Neural progenitor cell (in vitro differentiated cells): Measurements from ENCODE around the gene FAM131B. TPM values are rescaled to one million over a fixed set of nuclear protein-coding genes. Genes with fewer than 3 reads are reported as not detected.
A peak's percentile ranks its signal among the peaks of the same experiment; 100 is the strongest.

Experiments used
- DNase-seq: peaks from one replicate; pipeline ENCODE4 v3.0.0-alpha.2; 2016; ENCODE audit warnings: low spot score
- H2AFZ ChIP-seq: fragments of 200-600 bp; sonication (generic); replicated peaks from 2 replicates; pipeline ENCODE4 v1.6.1; 2016; ENCODE audit warnings: antibody characterized with exemption
- H3F3A ChIP-seq: fragments of 200-600 bp; sonication (generic); 2 replicates; pipeline ENCODE4 v1.6.1; 2016; ENCODE audit warnings: antibody characterized with exemption, low read depth
- H3K27ac ChIP-seq: fragments of 200-600 bp; sonication (generic); 2 replicates; pipeline ENCODE4 v1.5.1; 2016; ENCODE audit warnings: mild to moderate bottlenecking
- H3K27me3 ChIP-seq: fragments of 200-600 bp; sonication (generic); 2 replicates; pipeline ENCODE4 v1.6.1; 2016; ENCODE audit warnings: mild to moderate bottlenecking, moderate library complexity
- H3K36me3 ChIP-seq: fragments of 200-600 bp; sonication (generic); 2 replicates; pipeline ENCODE4 v1.5.1; 2016
- H3K4me1 ChIP-seq: fragments of 200-600 bp; sonication (generic); 2 replicates; pipeline ENCODE4 v1.6.1; 2016; ENCODE audit warnings: mixed run types
- H3K4me2 ChIP-seq: fragments of 200-600 bp; sonication (generic); 2 replicates; pipeline ENCODE4 v1.6.1; 2016
- H3K4me3 ChIP-seq: fragments of 200-600 bp; sonication (generic); 2 replicates; pipeline ENCODE4 v1.5.1; 2016
- H3K79me2 ChIP-seq: fragments of 200-600 bp; sonication (generic); 2 replicates; pipeline ENCODE4 v1.6.1; 2016; ENCODE audit warnings: low read depth
- H3K9ac ChIP-seq: fragments of 200-600 bp; sonication (generic); 2 replicates; pipeline ENCODE4 v1.6.1; 2016
- H3K9me3 ChIP-seq: fragments of 200-600 bp; sonication (generic); 2 replicates; pipeline ENCODE4 v1.5.1; 2016; ENCODE audit warnings: low read depth
- H4K20me1 ChIP-seq: fragments of 200-600 bp; sonication (generic); 2 replicates; pipeline ENCODE4 v1.6.1; 2016; ENCODE audit warnings: low read depth
- H3K27ac Mint-ChIP-seq: 3 replicates; pipeline ENCODE4 v1.8.0; 2021; ENCODE audit warnings: mixed read lengths
- H3K27me3 Mint-ChIP-seq: 2 replicates; pipeline ENCODE4 v1.8.0; 2022; ENCODE audit warnings: low read depth, mild to moderate bottlenecking, inconsistent platforms, moderate library complexity, mixed read lengths; ENCODE audit not compliant: insufficient read depth
- H3K36me3 Mint-ChIP-seq: 3 replicates; pipeline ENCODE4 v1.8.0; 2021; ENCODE audit warnings: mixed read lengths
- H3K4me1 Mint-ChIP-seq: 3 replicates; pipeline ENCODE4 v1.8.0; 2021; ENCODE audit warnings: mixed read lengths
- H3K4me3 Mint-ChIP-seq: 3 replicates; pipeline ENCODE4 v1.8.0; 2021; ENCODE audit warnings: mild to moderate bottlenecking, moderate library complexity, mixed read lengths
- H3K9me3 Mint-ChIP-seq: 3 replicates; pipeline ENCODE4 v1.8.0; 2020; ENCODE audit warnings: mixed read lengths
- CTCF ChIP-seq: fragments of 200-600 bp; sonication (generic); IDR thresholded peaks from 2 replicates; pipeline ENCODE4 v1.5.1; 2017; ENCODE audit warnings: antibody characterized with exemption, mild to moderate bottlenecking
- EZH2 ChIP-seq: fragments of 200-600 bp; sonication (generic); IDR thresholded peaks from 2 replicates; pipeline ENCODE4 v1.6.1; 2017; ENCODE audit warnings: antibody characterized with exemption, mild to moderate bottlenecking, moderate library complexity
- EZH2phosphoT487 ChIP-seq: fragments of 200-600 bp; sonication (generic); IDR thresholded peaks from 2 replicates; pipeline ENCODE4 v1.6.1; 2017; ENCODE audit warnings: antibody characterized with exemption
- microRNA-seq: library from miRNA; unstranded; fragments of <30 nt; microRNA quantifications from one replicate; pipeline ENCODE4, GENCODE V29; 2016
- small RNA-seq: library from RNA; depleted of rRNA; stranded (forward); fragments of <200 nt; gene quantifications from one replicate; pipeline ENCODE3, GENCODE V24; 2015
- total RNA-seq: library from RNA; depleted of rRNA; stranded (reverse); fragments of >200 nt; gene quantifications from 2 replicates; pipeline ENCODE4 v1.2.3, GENCODE V29; 2015; ENCODE audit warnings: low replicate concordance

FAM131B gene
- total RNA-seq, 1 donor from 2014 or later: 20.1 TPM

DNA sequence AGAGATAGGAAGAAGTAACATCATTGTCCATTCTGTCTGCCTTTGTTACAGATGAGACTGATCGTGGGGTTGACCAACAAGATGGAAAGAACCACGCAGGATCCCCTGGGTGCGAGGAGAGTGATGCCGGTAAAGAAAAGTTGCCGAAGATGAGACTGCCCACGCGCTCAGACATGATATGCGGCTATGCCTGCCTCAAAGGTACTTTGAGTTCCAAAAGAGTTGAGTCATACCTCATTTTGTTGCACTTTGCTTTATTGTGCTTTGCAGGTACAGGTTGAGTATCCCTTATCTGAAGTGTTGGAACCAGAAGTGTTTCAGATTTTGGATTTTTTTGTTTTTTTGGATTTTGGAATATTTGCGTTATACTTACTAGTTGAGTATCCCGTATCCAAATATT is 58.8 kb downstream of the FAM131B start:
- Mint-ChIP-seq H3K4me3 (no peak overlapping the region), H3K36me3 (peaks cover 75% of the 10 kb centered on the region), H3K4me1 (no peaks in the 10 kb centered on the region), H3K9me3 (no peaks in the 10 kb centered on the region), H3K27ac (no peak overlapping the region), H3K27me3 (no peaks in the 10 kb centered on the region)
- Histone ChIP-seq H3F3A (peaks cover 16% of the 10 kb centered on the region), H3K9ac (no peak overlapping the region), H3K27ac (no peak overlapping the region), H3K9me3 (no peaks in the 10 kb centered on the region), H3K79me2 (no peaks in the 10 kb centered on the region), H3K4me2 (no peak overlapping the region), H3K27me3 (no peaks in the 10 kb centered on the region), H4K20me1 (peaks cover 10% of the 10 kb centered on the region), H3K36me3 (peaks cover 35% of the 10 kb centered on the region), H3K4me1 (no peaks in the 10 kb centered on the region), H2AFZ (no peak overlapping the region), H3K4me3 (no peak overlapping the region)
- DNase-seq: no peak
- no peak for TF ChIP-seq EZH2phosphoT487
- no peak for TF ChIP-seq CTCF
- no peak for TF ChIP-seq EZH2

Small RNA genes within 50 kb of the gene (microRNA-seq; reads per million reads assigned to microRNA genes)
- not detected for gene MIR6892

Small RNA genes within 50 kb of the gene (small RNA-seq; reads per million reads assigned to genes)
- 0.52 reads per million, percentile 56 among the genes with 10 or more reads in this experiment for gene MIR6892

Other genes starting within 250 kb of the FAM131B start
- gene PIP, start 230.6 kb downstream of the FAM131B start, total RNA-seq: not detected in 2 replicates
- gene TAS2R39, start 179.3 kb downstream of the FAM131B start, total RNA-seq: not detected in 2 replicates
- not detected in 2 replicates for gene TAS2R40, start 140.7 kb downstream of the FAM131B start, total RNA-seq
- gene GSTK1, start 99.3 kb downstream of the FAM131B start, total RNA-seq: 45.3 and 61.6 TPM in 2 replicates
- gene TMEM139, start 77.8 kb downstream of the FAM131B start, total RNA-seq: 0.94 and 5.4 TPM in 2 replicates
- 21.0 and 39.8 TPM in 2 replicates for gene CASP2, start 74.4 kb downstream of the FAM131B start, total RNA-seq
- gene CLCN1, start 46.6 kb downstream of the FAM131B start, total RNA-seq: not detected in 2 replicates
- 5.2 and 21.5 TPM in 2 replicates for gene ZYX, start 18.6 kb upstream of the FAM131B start, total RNA-seq
- 4.1 and 6.0 TPM in 2 replicates for gene EPHA1, start 46.1 kb upstream of the FAM131B start, total RNA-seq
- not detected in 2 replicates for gene TAS2R60, start 80.7 kb upstream of the FAM131B start, total RNA-seq
- not detected in 2 replicates for gene TAS2R41, start 115.2 kb upstream of the FAM131B start, total RNA-seq
- 0.19 and 0.50 TPM in 2 replicates for gene CTAGE15, start 209.1 kb upstream of the FAM131B start, total RNA-seq